Heart right ventricle (tissue), 16 donors: ENCODE data around the gene ATRN. TPM values are rescaled to one million over a fixed set of nuclear protein-coding genes. Genes with fewer than 3 reads are reported as not detected.

Experiments used
- ATAC-seq, 8 donors: fragments of 200-7000 bp; cut with Tn5 transposase; one replicate each; pipeline ENCODE4 v1.9.1; 2020; ENCODE audit warnings: mild to moderate bottlenecking in 8 of 8, moderate library complexity in 8 of 8, moderate number of reproducible peaks in 1 of 8
- DNase-seq, 2 donors: peaks; one replicate each; pipeline ENCODE4 v3.0.0-alpha.2; 2020
- H3K27ac ChIP-seq, 10 donors: fragments of 200-600 bp; sonication (generic) in 2 of 10; one replicate each; pipeline versions ENCODE4 v1.5.0 to v1.8.0; 2020 to 2022; ENCODE audit warnings: mild to moderate bottlenecking in 3 of 10
- H3K27me3 ChIP-seq, 7 donors: fragments of 200-600 bp; one replicate each; pipeline ENCODE4 v1.8.0; 2021 to 2022; ENCODE audit warnings: mild to moderate bottlenecking in 2 of 7
- H3K36me3 ChIP-seq, 9 donors: fragments of 200-600 bp; sonication (generic) in 1 of 9; one replicate each; pipeline versions ENCODE4 v1.5.0 to v1.8.0; 2020 to 2022; ENCODE audit warnings: mild to moderate bottlenecking in 2 of 9
- H3K4me1 ChIP-seq, 9 donors: fragments of 200-600 bp; sonication (generic) in 1 of 9; one replicate each; pipeline versions ENCODE4 v1.5.0 to v1.8.0; 2020 to 2022; ENCODE audit warnings: mild to moderate bottlenecking in 4 of 9
- H3K4me3 ChIP-seq, 10 donors: fragments of 200-600 bp; sonication (generic) in 2 of 10; one replicate each; pipeline versions ENCODE4 v1.5.0 to v1.8.0; 2020 to 2022; ENCODE audit warnings: mild to moderate bottlenecking in 7 of 10, moderate library complexity in 2 of 10
- H3K9me3 ChIP-seq, 11 donors: fragments of 200-600 bp in 10 of 11; sonication (generic) in 2 of 11; one replicate each; pipeline versions ENCODE4 v1.5.0 to v1.8.0; 2013 to 2022; ENCODE audit warnings: mild to moderate bottlenecking in 2 of 11, control low read depth in 1 of 11, moderate library complexity in 1 of 11
- CTCF ChIP-seq, 9 donors: fragments of 200-600 bp; sonication (generic) in 2 of 9; IDR thresholded peaks; one replicate each; pipeline versions ENCODE4 v1.5.0 to v1.8.0; 2021 to 2022; ENCODE audit warnings: antibody characterized with exemption in 9 of 9, mild to moderate bottlenecking in 5 of 9, moderate library complexity in 1 of 9
- WGBS, 2 donors: extraction: QIAGEN DNeasy Blood & Tissue Kit; methylation state at CpG; one replicate each; pipeline ENCODE4 v1.1.7; 2013; ENCODE audit warnings: inconsistent platforms in 1 of 2; 5-methylcytosine and 5-hydroxymethylcytosine counted together
- intact Hi-C, 10 donors: fragments of 100-400 bp; cut with DNase I; formaldehyde crosslinking; loops; one replicate each; pipeline versions ENCODE4 v1.11.1 to v1.14.2; 2022
- polyA plus RNA-seq, 2 donors: library from polyadenylated mRNA; stranded (reverse); fragments of 200-250 nt; gene quantifications; one replicate each; pipeline ENCODE4 v1.2.3, GENCODE V29; 2013
- total RNA-seq, 10 donors: library from RNA; stranded (reverse); fragmentation: NEBNext Ultra II Directional in 3 of 10; extraction: Animal tissue kit (Norgen Biotek cat#: 25700) in 3 of 10; gene quantifications; one replicate each; pipeline versions ENCODE4 v1.2.1 to v1.2.4, GENCODE V29; 2021 to 2023
- donor health status: Arrhythmogenic right ventricular cardiomyopathy.
- donor health status: ischemic (EF 13 %, LVEDD 7.1; RV severe dilation, severe dysfunction).
- donor health status: healthy with polysubstance abuse.
- donor health status: DM: no; HTN: yes; CAD: no.
- donor health status: DM: no; HTN: no; CAD: no.
- donor health status: ischemic (EF 25% LVEDD 6.9; RV normal size, moderate dysfunction).
- donor health status: ischemic (EF 25% LVEDD 5.7; RV mildly dilated, moderate dysfunction).
- donor health status: healthy.
- donor health status: DM: yes; HTN: yes; CAD: no.
- donor health status: Ischemic cardiomyopathy.
- donor health status: ischemic (EF 35%, LVEDD 5.7; RV mildly dilated, moderate dysfunction).
- donor health status: nonischemic (EF 11% LVEDD 7.7; RV severe dilation, severe dysfunction).
- donor health status: DM: yes; HTN: yes; CAD: no.
- donor health status: PGD.
- donor health status: ischemic (EF 29% LVEDD 5.4; RV normal size, mild dysfunction).
- donor health status: nonischemic (EF 23%, LVEDD 6.1; RV moderate dilation, normal function).

Gene ATRN
- total and polyA plus RNA-seq, 12 donors, result 4.6 to 44.0 (median 37.8) TPM

GRCh38 chr20:3541887-3542721 is 71.3 kb downstream of the ATRN start:
- Histone ChIP-seq H3K4me3 (no peak overlapping the region), H3K9me3 (no peaks in the 10 kb centered on the region), H3K4me1 (peaks cover 0 to 17% (median 5%) of the 10 kb centered on the region in 9 donors), H3K27ac (no peak overlapping the region), H3K36me3 (peaks cover 0 to 30% (median 6%) of the 10 kb centered on the region in 9 donors), H3K27me3 (no peaks in the 10 kb centered on the region)
- ATAC-seq (no peak), DNase-seq (no peak)
- WGBS, 2 donors, result 88 to 93% methylated on average over 5 of the region's 5 CpGs
- TF ChIP-seq CTCF (IDR thresholded peaks at IDR 0.05), result no peak
- intact Hi-C loops, result no loop called here

- ATAC-seq (no peak), DNase-seq (no peak)
- TF ChIP-seq CTCF (IDR thresholded peaks at IDR 0.05), result no peak
- Histone ChIP-seq H3K4me3 (no peak overlapping the region), H3K4me1 (peaks cover 0 to 15% (median 4%) of the 10 kb centered on the region in 9 donors), H3K36me3 (peaks cover 0 to 46% (median 9%) of the 10 kb centered on the region in 9 donors), H3K9me3 (no peaks in the 10 kb centered on the region), H3K27me3 (no peaks in the 10 kb centered on the region), H3K27ac (no peak overlapping the region)
- intact Hi-C loops, result no loop called here
- WGBS, 2 donors, result 92 to 95% methylated on average over 6 of the region's 6 CpGs
Observed at GRCh38 chr20:3543901-3544507, 73.2 kb downstream of the ATRN start.

GRCh38 chr20:3545401-3545925 is 74.6 kb downstream of the ATRN start:
- peaks cover 0 to 60% (median 18%) of the 10 kb centered on the region in 9 donors for H3K36me3 ChIP-seq
- intact Hi-C loops, result no loop called here
- DNase-seq, result no peak
- no peaks in the 10 kb centered on the region for H3K9me3 ChIP-seq
- no peaks in the 10 kb centered on the region for H3K27me3 ChIP-seq
- 66 to 80% methylated on average over 1 of the region's 1 CpG for WGBS, 2 donors
- TF ChIP-seq CTCF (IDR thresholded peaks at IDR 0.05), result no peak
- no peak overlapping the region for H3K27ac ChIP-seq
- no peaks in the 10 kb centered on the region for H3K4me1 ChIP-seq
- ATAC-seq, result no peak
- no peak overlapping the region for H3K4me3 ChIP-seq

- DNase-seq (no peak), ATAC-seq (no peak)
- WGBS, 2 donors, result 92 to 93% methylated on average over 1 of the region's 1 CpG
- Histone ChIP-seq H3K4me1 (no peaks in the 10 kb centered on the region), H3K36me3 (peaks cover 0 to 70% (median 24%) of the 10 kb centered on the region in 9 donors), H3K4me3 (no peak overlapping the region), H3K27me3 (no peaks in the 10 kb centered on the region), H3K27ac (no peak overlapping the region), H3K9me3 (no peaks in the 10 kb centered on the region)
- intact Hi-C loops, result no loop called here
- TF ChIP-seq CTCF (IDR thresholded peaks at IDR 0.05), result no peak
Observed at GRCh38 chr20:3547906-3548305, 77.1 kb downstream of the ATRN start.
